GM13977 (cell line): ENCODE data around the gene HERC3.
A peak's percentile ranks its signal among the peaks of the same experiment; 100 is the strongest.

Source experiments
- DNase-seq: peaks from one replicate; pipeline ENCODE4 v3.0.0; 2012; ENCODE audit warnings: low spot score
- CTCF ChIP-seq: IDR thresholded peaks from 2 replicates; pipeline ENCODE4 v1.5.1; 2012; ENCODE audit warnings: mild to moderate bottlenecking, control low read depth; ENCODE audit not compliant: insufficient read depth; ENCODE audit errors: extremely low read depth, missing control alignments
- in situ Hi-C: fragments of 300-500 bp; cut with MboI; formaldehyde crosslinking; loops from one replicate; pipeline ENCODE4 v1.12.0; 2022; ENCODE audit warnings: low sequenced_read_pairs, low pct_unique_long_range_greater_than_20kb, mixed read lengths, inconsistent platforms; ENCODE audit not compliant: unreplicated experiment

Gene HERC3

GRCh38 chr4:88672987-88673386 lies 80.7 kb downstream of the HERC3 start:
- peak; percentile 58 for TF ChIP-seq CTCF
- in situ Hi-C loops = no loop called here
- peak; percentile 10 for DNase-seq

- in situ Hi-C loops = no loop called here
Observed at GRCh38 chr4:88673886-88674285, 81.6 kb downstream of the HERC3 start.

GRCh38 chr4:88674565-88674964 lies 82.3 kb downstream of the HERC3 start:
- TF ChIP-seq CTCF = no peak
- DNase-seq = no peak
- in situ Hi-C loops = no loop called here

More at GRCh38 chr4:88673886-88674285, 81.6 kb downstream of the HERC3 start:
- no peak for DNase-seq
- TF ChIP-seq CTCF = no peak

GRCh38 chr4:88674979-88675378 lies 82.7 kb downstream of the HERC3 start:
- in situ Hi-C loops = no loop called here

GRCh38 chr4:88675543-88675942 lies 83.3 kb downstream of the HERC3 start:
- no peak for DNase-seq
- no peak for TF ChIP-seq CTCF
- in situ Hi-C loops = no loop called here

More at GRCh38 chr4:88674979-88675378, 82.7 kb downstream of the HERC3 start:
- DNase-seq = no peak
- TF ChIP-seq CTCF = no peak

- no peak for DNase-seq
- no peak for TF ChIP-seq CTCF
- in situ Hi-C loops = no loop called here
Observed at GRCh38 chr4:88681209-88681608, 88.9 kb downstream of the HERC3 start.

- in situ Hi-C loops = no loop called here
- TF ChIP-seq CTCF = no peak
- no peak for DNase-seq
Observed at GRCh38 chr4:88690355-88690754, 98.1 kb downstream of the HERC3 start.
